ENCODE measurements around the gene MEIS1. TPM values are rescaled to one million over a fixed set of nuclear protein-coding genes. Genes with fewer than 3 reads are reported as not detected.

The MEIS1 gene
- total and polyA plus RNA-seq, 2 donors (not counting 1 experiment from before 2014, with no cell fraction given), result 0.03 TPM; not detected in 1

GRCh38 chr2:66561645-66562303, 126.8 kb downstream of the MEIS1 start:
- Mint-ChIP-seq H3K9me3 (ENCODE audit: insufficient read depth) (no peaks in the 10 kb centered on the region), H3K27me3 (peaks cover 34% of the 10 kb centered on the region), H3K4me1 (no peaks in the 10 kb centered on the region), H3K4me3 (no peak overlapping the region), H3K27ac (no peak overlapping the region)
- ChIA-PET CTCF (no interaction called here), POLR2A (no interaction called here)
- no peak overlapping the region for H3K4me3 ChIP-seq (ENCODE audit: control extremely low read depth in 1 of 5, extremely low read depth in 1 of 5, insufficient read depth in 1 of 5, low read depth in 2 of 5, low read length in 4 of 5)
- H3K36me3 ChIP-seq (replicated peaks in 1 of 2; ENCODE audit: control extremely low read depth in 1 of 2, control insufficient read depth in 1 of 2, extremely low read depth in 1 of 2, insufficient read depth in 2 of 2, low read length in 1 of 2), result no peaks in the 10 kb centered on the region
- no peaks in the 10 kb centered on the region for H4K20me1 ChIP-seq (ENCODE audit: control insufficient read depth, insufficient read depth, low read length, poor library complexity, severe bottlenecking)
- H3K27me3 ChIP-seq (replicated peaks in 1 of 4; ENCODE audit: control extremely low read depth in 1 of 4, control insufficient read depth in 3 of 4, insufficient read depth in 4 of 4, low read length in 3 of 4), result no peaks in the 10 kb centered on the region
- DNase-seq (no peak), ATAC-seq (ENCODE audit: low read depth) (no peak)
- no peak for TF ChIP-seq EZH2 (IDR thresholded peaks at IDR 0.05; ENCODE audit: borderline replicate concordance, insufficient read depth, low read depth, low read length, poor library complexity, severe bottlenecking)
- TF ChIP-seq, protein P1, sequence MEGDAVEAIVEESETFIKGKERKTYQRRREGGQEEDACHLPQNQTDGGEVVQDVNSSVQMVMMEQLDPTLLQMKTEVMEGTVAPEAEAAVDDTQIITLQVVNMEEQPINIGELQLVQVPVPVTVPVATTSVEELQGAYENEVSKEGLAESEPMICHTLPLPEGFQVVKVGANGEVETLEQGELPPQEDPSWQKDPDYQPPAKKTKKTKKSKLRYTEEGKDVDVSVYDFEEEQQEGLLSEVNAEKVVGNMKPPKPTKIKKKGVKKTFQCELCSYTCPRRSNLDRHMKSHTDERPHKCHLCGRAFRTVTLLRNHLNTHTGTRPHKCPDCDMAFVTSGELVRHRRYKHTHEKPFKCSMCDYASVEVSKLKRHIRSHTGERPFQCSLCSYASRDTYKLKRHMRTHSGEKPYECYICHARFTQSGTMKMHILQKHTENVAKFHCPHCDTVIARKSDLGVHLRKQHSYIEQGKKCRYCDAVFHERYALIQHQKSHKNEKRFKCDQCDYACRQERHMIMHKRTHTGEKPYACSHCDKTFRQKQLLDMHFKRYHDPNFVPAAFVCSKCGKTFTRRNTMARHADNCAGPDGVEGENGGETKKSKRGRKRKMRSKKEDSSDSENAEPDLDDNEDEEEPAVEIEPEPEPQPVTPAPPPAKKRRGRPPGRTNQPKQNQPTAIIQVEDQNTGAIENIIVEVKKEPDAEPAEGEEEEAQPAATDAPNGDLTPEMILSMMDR (IDR thresholded peaks at IDR 0.05), result no peak
- H2AFZ ChIP-seq (ENCODE audit: insufficient read depth, low read depth, low read length, poor library complexity, severe bottlenecking), result no peak overlapping the region
- intact Hi-C loops (cut with micrococcal nuclease), result no loop called here
- no CpG with 5 or more reads among the region's 3 CpGs for WGBS (ENCODE audit: insufficient coverage)
- H3K79me2 ChIP-seq (ENCODE audit: control insufficient read depth, insufficient read depth, low read length), result no peaks in the 10 kb centered on the region
- H3K4me2 ChIP-seq (replicated peaks; ENCODE audit: low read depth, low read length, poor library complexity, severe bottlenecking), result no peak overlapping the region
- no peak overlapping the region for H3K9ac ChIP-seq (ENCODE audit: low read length)
- H3K27ac ChIP-seq (ENCODE audit: low read length in 2 of 2), result no peak overlapping the region
- no peaks in the 10 kb centered on the region for H3K4me1 ChIP-seq (ENCODE audit: control insufficient read depth in 2 of 2, insufficient read depth in 2 of 2, low read length in 2 of 2)
- H3K9me3 ChIP-seq (ENCODE audit: control extremely low read depth in 1 of 3, control insufficient read depth in 2 of 3, insufficient read depth in 1 of 3, low read length in 2 of 3), result peaks cover 0 to 2% (median 0%) of the 10 kb centered on the region in 3 donors

GRCh38 chr2:66562304-66562685, 127.4 kb downstream of the MEIS1 start:
- H3K27me3 ChIP-seq (replicated peaks in 1 of 4; ENCODE audit: control extremely low read depth in 1 of 4, control insufficient read depth in 3 of 4, insufficient read depth in 4 of 4, low read length in 3 of 4), result no peaks in the 10 kb centered on the region
- H3K9me3 Mint-ChIP-seq (ENCODE audit: insufficient read depth), result no peaks in the 10 kb centered on the region
- ChIA-PET CTCF (no interaction called here), POLR2A (no interaction called here)
- no peaks in the 10 kb centered on the region for H3K4me1 ChIP-seq (ENCODE audit: control insufficient read depth in 2 of 2, insufficient read depth in 2 of 2, low read length in 2 of 2)
- no peak overlapping the region for H3K27ac ChIP-seq (ENCODE audit: low read length in 2 of 2)
- H3K4me3 Mint-ChIP-seq, result no peak overlapping the region
- peaks cover 0 to 2% (median 0%) of the 10 kb centered on the region in 3 donors for H3K9me3 ChIP-seq (ENCODE audit: control extremely low read depth in 1 of 3, control insufficient read depth in 2 of 3, insufficient read depth in 1 of 3, low read length in 2 of 3)
- ATAC-seq (ENCODE audit: low read depth) (no peak), DNase-seq (no peak)
- TF ChIP-seq EZH2 (IDR thresholded peaks at IDR 0.05; ENCODE audit: borderline replicate concordance, insufficient read depth, low read depth, low read length, poor library complexity, severe bottlenecking), result no peak
- TF ChIP-seq, protein P1 (IDR thresholded peaks at IDR 0.05), result no peak
- H3K27ac Mint-ChIP-seq, result no peak overlapping the region
- intact Hi-C loops (cut with micrococcal nuclease), result no loop called here
- no peaks in the 10 kb centered on the region for H3K4me1 Mint-ChIP-seq
- no peak overlapping the region for H2AFZ ChIP-seq (ENCODE audit: insufficient read depth, low read depth, low read length, poor library complexity, severe bottlenecking)
- H3K4me2 ChIP-seq (replicated peaks; ENCODE audit: low read depth, low read length, poor library complexity, severe bottlenecking), result no peak overlapping the region
- H3K9ac ChIP-seq (ENCODE audit: low read length), result no peak overlapping the region
- H3K4me3 ChIP-seq (ENCODE audit: control extremely low read depth in 1 of 5, extremely low read depth in 1 of 5, insufficient read depth in 1 of 5, low read depth in 2 of 5, low read length in 4 of 5), result no peak overlapping the region
- no peaks in the 10 kb centered on the region for H4K20me1 ChIP-seq (ENCODE audit: control insufficient read depth, insufficient read depth, low read length, poor library complexity, severe bottlenecking)
- WGBS (ENCODE audit: insufficient coverage), result no CpG with 5 or more reads among the region's 1 CpG
- H3K36me3 ChIP-seq (replicated peaks in 1 of 2; ENCODE audit: control extremely low read depth in 1 of 2, control insufficient read depth in 1 of 2, extremely low read depth in 1 of 2, insufficient read depth in 2 of 2, low read length in 1 of 2), result no peaks in the 10 kb centered on the region
- H3K79me2 ChIP-seq (ENCODE audit: control insufficient read depth, insufficient read depth, low read length), result no peaks in the 10 kb centered on the region
- peaks cover 28% of the 10 kb centered on the region for H3K27me3 Mint-ChIP-seq

Measured in B cell (primary cell).